ENCODE data around the gene NAV2.

Gene NAV2

DNA sequence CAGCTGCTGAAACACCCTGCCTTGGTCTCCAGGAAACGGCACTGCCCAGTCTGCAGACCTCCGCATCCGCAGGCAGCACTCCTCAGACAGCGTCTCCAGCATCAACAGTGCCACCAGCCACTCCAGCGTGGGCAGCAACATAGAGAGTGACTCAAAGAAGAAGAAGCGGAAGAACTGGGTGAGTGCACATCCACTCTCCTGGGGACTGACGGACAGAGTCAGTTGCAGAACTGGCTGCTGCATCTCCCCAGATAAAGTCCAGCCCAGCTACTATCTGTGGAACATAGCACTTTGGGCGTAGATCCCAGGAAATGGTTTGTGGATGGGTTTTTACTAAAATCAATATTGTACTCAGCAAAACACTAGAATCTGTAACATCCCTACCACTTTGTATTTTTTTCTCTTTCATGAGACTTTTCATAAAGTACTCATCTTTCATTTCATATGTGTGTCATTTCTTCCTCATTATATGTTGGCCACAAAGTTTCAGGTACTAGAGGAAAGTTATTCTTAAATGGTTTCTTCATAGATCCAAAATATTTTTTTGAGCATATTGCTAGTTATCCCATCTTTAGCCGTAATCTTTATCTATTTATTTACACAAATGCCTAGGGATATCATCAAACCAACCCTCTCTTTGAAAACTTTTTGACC lies 367.5 kb downstream of the NAV2 start:
- ATAC-seq = no peak
- no peak for TF ChIP-seq ISL1 (CRISPR knock-in tag; IDR thresholded peaks at IDR 0.05)
- TF ChIP-seq, protein P1, sequence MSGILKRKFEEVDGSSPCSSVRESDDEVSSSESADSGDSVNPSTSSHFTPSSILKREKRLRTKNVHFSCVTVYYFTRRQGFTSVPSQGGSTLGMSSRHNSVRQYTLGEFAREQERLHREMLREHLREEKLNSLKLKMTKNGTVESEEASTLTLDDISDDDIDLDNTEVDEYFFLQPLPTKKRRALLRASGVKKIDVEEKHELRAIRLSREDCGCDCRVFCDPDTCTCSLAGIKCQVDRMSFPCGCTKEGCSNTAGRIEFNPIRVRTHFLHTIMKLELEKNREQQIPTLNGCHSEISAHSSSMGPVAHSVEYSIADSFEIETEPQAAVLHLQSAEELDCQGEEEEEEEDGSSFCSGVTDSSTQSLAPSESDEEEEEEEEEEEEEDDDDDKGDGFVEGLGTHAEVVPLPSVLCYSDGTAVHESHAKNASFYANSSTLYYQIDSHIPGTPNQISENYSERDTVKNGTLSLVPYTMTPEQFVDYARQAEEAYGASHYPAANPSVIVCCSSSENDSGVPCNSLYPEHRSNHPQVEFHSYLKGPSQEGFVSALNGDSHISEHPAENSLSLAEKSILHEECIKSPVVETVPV (CRISPR knock-in tag; IDR thresholded peaks at IDR 0.05) = no peak
- TF ChIP-seq ZNF70 (CRISPR knock-in tag; IDR thresholded peaks at IDR 0.05) = no peak
- TF ChIP-seq, protein P2, sequence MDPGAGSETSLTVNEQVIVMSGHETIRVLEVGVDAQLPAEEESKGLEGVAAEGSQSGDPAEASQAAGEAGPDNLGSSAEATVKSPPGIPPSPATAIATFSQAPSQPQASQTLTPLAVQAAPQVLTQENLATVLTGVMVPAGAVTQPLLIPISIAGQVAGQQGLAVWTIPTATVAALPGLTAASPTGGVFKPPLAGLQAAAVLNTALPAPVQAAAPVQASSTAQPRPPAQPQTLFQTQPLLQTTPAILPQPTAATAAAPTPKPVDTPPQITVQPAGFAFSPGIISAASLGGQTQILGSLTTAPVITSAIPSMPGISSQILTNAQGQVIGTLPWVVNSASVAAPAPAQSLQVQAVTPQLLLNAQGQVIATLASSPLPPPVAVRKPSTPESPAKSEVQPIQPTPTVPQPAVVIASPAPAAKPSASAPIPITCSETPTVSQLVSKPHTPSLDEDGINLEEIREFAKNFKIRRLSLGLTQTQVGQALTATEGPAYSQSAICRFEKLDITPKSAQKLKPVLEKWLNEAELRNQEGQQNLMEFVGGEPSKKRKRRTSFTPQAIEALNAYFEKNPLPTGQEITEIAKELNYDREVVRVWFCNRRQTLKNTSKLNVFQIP (CRISPR knock-in tag; IDR thresholded peaks at IDR 0.05; ENCODE audit: borderline replicate concordance, low read depth) = no peak
- no peak for TF ChIP-seq PPARA (CRISPR knock-in tag; IDR thresholded peaks at IDR 0.05; ENCODE audit: borderline replicate concordance)
- TF ChIP-seq GLIS3 (CRISPR knock-in tag; IDR thresholded peaks at IDR 0.05) = no peak
- TF ChIP-seq, protein P3, sequence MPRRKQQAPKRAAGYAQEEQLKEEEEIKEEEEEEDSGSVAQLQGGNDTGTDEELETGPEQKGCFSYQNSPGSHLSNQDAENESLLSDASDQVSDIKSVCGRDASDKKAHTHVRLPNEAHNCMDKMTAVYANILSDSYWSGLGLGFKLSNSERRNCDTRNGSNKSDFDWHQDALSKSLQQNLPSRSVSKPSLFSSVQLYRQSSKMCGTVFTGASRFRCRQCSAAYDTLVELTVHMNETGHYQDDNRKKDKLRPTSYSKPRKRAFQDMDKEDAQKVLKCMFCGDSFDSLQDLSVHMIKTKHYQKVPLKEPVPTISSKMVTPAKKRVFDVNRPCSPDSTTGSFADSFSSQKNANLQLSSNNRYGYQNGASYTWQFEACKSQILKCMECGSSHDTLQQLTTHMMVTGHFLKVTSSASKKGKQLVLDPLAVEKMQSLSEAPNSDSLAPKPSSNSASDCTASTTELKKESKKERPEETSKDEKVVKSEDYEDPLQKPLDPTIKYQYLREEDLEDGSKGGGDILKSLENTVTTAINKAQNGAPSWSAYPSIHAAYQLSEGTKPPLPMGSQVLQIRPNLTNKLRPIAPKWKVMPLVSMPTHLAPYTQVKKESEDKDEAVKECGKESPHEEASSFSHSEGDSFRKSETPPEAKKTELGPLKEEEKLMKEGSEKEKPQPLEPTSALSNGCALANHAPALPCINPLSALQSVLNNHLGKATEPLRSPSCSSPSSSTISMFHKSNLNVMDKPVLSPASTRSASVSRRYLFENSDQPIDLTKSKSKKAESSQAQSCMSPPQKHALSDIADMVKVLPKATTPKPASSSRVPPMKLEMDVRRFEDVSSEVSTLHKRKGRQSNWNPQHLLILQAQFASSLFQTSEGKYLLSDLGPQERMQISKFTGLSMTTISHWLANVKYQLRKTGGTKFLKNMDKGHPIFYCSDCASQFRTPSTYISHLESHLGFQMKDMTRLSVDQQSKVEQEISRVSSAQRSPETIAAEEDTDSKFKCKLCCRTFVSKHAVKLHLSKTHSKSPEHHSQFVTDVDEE (CRISPR knock-in tag; IDR thresholded peaks at IDR 0.05) = no peak
- TF ChIP-seq BACH2 (CRISPR knock-in tag; IDR thresholded peaks at IDR 0.05; ENCODE audit: borderline replicate concordance) = no peak
- TF ChIP-seq ZFP3 (CRISPR knock-in tag; IDR thresholded peaks at IDR 0.05) = no peak
- TF ChIP-seq ZNF8 (CRISPR knock-in tag; IDR thresholded peaks at IDR 0.05) = no peak
- no peak for TF ChIP-seq TOX (CRISPR knock-in tag; IDR thresholded peaks at IDR 0.05; ENCODE audit: borderline replicate concordance)
- TF ChIP-seq ESRRG (CRISPR knock-in tag; IDR thresholded peaks at IDR 0.05) = no peak
- no peak for TF ChIP-seq ZNF565 (CRISPR knock-in tag; conservative IDR thresholded peaks at IDR 0.05; ENCODE audit: low read depth)
- TF ChIP-seq, protein P4, sequence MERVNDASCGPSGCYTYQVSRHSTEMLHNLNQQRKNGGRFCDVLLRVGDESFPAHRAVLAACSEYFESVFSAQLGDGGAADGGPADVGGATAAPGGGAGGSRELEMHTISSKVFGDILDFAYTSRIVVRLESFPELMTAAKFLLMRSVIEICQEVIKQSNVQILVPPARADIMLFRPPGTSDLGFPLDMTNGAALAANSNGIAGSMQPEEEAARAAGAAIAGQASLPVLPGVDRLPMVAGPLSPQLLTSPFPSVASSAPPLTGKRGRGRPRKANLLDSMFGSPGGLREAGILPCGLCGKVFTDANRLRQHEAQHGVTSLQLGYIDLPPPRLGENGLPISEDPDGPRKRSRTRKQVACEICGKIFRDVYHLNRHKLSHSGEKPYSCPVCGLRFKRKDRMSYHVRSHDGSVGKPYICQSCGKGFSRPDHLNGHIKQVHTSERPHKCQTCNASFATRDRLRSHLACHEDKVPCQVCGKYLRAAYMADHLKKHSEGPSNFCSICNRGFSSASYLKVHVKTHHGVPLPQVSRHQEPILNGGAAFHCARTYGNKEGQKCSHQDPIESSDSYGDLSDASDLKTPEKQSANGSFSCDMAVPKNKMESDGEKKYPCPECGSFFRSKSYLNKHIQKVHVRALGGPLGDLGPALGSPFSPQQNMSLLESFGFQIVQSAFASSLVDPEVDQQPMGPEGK (CRISPR knock-in tag; IDR thresholded peaks at IDR 0.05; ENCODE audit: borderline replicate concordance) = no peak

DNA sequence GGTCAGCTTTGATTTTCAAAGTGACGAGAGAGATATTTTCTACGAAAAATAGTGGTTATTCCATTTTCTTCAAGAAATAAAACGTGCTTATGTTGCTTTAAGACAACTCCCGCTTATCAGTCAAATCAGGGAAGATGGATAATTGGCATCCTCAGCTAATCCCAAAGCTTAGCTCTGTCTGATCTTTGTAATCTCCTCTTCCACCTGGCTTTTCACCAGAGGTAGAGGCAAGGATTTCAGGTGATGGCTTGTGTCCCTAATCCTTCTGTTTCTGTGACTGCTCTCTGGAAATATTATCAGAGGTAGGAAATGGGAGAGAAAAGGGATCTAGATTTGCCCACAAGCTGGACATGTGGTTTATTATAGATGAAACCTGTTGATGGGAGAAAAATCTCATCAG lies 368.7 kb downstream of the NAV2 start:
- TF ChIP-seq, protein P3 (CRISPR knock-in tag; IDR thresholded peaks at IDR 0.05) = no peak
- TF ChIP-seq PPARA (CRISPR knock-in tag; IDR thresholded peaks at IDR 0.05; ENCODE audit: borderline replicate concordance) (no peak), ZNF8 (CRISPR knock-in tag; IDR thresholded peaks at IDR 0.05) (no peak), ISL1 (CRISPR knock-in tag; IDR thresholded peaks at IDR 0.05) (no peak), BACH2 (CRISPR knock-in tag; IDR thresholded peaks at IDR 0.05; ENCODE audit: borderline replicate concordance) (no peak), RARB (CRISPR knock-in tag; IDR thresholded peaks at IDR 0.05) (no peak), ESRRG (CRISPR knock-in tag; IDR thresholded peaks at IDR 0.05) (no peak), ZC3H10 (CRISPR knock-in tag; IDR thresholded peaks at IDR 0.05) (no peak), TCF4 (CRISPR knock-in tag; IDR thresholded peaks at IDR 0.05; ENCODE audit: borderline replicate concordance) (no peak), ZNF565 (CRISPR knock-in tag; conservative IDR thresholded peaks at IDR 0.05; ENCODE audit: low read depth) (no peak), ZFP3 (CRISPR knock-in tag; IDR thresholded peaks at IDR 0.05) (no peak), ARNTL (CRISPR knock-in tag; IDR thresholded peaks at IDR 0.05; ENCODE audit: borderline replicate concordance, low read depth) (no peak), CSDC2 (CRISPR knock-in tag; IDR thresholded peaks at IDR 0.05) (no peak), ZFP30 (CRISPR knock-in tag; IDR thresholded peaks at IDR 0.05) (no peak), SNAI2 (CRISPR knock-in tag; IDR thresholded peaks at IDR 0.05) (no peak), OSR1 (CRISPR knock-in tag; IDR thresholded peaks at IDR 0.05) (no peak)
- TF ChIP-seq, protein P2 (CRISPR knock-in tag; IDR thresholded peaks at IDR 0.05; ENCODE audit: borderline replicate concordance, low read depth) = no peak
- TF ChIP-seq, protein P5, sequence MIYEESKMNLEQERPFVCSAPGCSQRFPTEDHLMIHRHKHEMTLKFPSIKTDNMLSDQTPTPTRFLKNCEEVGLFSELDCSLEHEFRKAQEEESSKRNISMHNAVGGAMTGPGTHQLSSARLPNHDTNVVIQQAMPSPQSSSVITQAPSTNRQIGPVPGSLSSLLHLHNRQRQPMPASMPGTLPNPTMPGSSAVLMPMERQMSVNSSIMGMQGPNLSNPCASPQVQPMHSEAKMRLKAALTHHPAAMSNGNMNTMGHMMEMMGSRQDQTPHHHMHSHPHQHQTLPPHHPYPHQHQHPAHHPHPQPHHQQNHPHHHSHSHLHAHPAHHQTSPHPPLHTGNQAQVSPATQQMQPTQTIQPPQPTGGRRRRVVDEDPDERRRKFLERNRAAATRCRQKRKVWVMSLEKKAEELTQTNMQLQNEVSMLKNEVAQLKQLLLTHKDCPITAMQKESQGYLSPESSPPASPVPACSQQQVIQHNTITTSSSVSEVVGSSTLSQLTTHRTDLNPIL (CRISPR knock-in tag; IDR thresholded peaks at IDR 0.05; ENCODE audit: low read depth) = no peak
- TF ChIP-seq, protein P1 (CRISPR knock-in tag; IDR thresholded peaks at IDR 0.05) = no peak
- ATAC-seq = no peak

All from SK-N-SH treated with all-trans-retinoic acid at 6 μM for 48 hours (cell line).